ENCODE measurements around the gene CLGN.

CLGN gene

DNA sequence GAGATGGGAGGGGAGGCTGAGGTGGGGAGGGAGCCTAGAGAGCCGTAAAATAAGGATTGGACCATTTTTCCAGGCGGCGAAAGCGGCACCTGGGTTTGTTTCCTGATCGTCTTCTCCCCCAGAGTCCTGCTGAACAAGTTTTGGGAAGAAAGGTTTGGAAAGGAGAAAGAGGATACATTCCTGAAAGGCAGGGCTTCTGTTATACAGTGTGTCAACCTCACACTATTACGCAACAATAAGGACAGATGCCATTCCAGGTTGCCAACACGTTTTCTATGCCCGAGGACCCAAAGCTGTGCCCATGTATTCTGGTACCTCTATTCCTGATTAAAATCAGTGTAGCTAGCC is 53.3 kb downstream of the CLGN start:
- DNase-seq = no peak

DNA sequence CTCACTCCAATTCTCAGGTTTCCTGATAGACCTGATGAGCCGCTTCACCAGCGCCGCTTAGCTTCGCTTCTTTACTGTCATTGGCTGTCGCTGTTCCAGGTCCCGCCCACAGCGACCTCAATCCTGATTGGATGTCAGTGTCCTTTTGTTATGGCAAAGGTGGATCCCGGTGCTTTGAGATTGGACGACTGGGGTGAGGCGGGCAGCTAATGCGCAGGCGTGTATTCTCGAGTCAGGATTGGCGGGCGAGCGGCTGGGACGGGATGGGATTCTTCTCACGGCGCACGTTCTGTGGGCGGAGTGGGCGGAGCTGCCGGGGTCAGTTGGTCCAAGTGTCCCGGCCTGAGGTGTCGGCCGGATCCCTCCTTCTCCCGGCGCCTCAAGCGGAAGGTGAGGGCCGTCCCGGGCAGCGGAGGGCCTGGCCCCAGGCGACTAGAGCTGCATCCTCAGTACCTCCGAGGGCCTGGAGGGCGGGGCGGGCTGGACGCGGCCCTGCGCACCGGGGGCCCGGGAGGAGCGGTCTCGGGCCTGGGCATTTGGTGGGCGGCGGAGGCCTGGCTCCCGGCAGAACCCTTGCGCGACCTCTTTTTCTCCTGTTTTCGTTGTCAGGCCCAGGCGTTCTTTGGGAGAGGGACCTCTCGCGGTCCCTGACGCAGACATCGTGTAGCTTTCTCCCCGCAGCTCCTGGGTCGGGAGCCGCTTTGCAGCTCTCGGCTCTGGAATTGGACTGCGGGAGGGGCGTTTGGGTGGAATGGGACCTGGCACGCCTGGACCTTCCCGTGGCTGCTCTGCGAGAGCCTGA is 53.9 kb downstream of the CLGN start, which contains the start of gene SCOC:
Gene SCOC, plus strand, starts transcription at position 319 of the 802 bp plus-strand sequence. CDS start 5,525 bp downstream, outside the sequence.
- peak; percentile 93 to 100 (median 99) for DNase-seq

DNA sequence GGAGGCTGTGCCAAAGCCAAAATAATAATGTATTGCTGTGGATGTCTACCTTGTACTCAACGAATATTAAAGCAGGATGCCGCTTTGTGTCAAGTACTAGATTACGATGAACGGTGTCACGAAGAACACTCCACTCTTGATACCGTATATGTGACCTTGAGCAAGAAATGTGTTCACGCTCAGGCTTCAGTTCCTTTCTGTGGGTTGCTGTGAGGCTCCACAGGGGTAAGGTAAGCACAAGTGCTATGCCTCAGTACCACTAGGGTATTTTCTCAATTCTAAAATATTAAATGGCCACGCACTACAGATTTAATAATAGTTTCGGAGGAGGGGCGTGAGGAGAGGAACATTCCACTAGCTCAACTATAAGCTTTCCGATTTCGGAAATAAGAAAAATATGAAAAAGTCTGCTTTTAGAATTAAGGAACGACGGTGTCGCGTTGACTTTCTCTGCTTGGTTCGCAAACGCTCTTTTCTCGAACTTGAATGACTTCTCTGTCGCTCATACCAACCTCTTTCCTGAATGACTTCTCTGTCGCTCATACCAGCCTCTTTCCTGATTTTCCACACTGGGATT is 54.6 kb downstream of the CLGN start:
- DNase-seq = peak in 2 of 51 donors; percentile 25 to 63

DNA sequence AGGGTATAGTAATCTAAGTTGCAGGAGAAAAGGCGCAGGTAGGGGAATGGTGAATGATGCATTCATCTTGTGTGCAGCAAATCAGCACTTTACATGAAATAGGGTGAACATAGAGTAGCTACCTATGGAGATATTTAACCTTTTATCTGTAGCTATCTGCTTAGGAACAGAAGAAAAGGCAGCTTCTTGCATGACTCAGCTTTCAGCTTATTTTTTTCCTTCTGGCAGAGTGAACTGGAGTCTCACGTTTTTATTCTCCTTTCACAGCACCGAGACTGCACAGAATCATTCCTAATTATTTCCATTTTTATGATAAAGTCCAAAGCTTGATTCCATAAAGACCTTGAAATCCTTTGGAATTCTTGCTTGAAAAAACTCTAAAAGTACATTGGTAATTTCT is 58.8 kb downstream of the CLGN start:
- no peak for DNase-seq

DNA sequence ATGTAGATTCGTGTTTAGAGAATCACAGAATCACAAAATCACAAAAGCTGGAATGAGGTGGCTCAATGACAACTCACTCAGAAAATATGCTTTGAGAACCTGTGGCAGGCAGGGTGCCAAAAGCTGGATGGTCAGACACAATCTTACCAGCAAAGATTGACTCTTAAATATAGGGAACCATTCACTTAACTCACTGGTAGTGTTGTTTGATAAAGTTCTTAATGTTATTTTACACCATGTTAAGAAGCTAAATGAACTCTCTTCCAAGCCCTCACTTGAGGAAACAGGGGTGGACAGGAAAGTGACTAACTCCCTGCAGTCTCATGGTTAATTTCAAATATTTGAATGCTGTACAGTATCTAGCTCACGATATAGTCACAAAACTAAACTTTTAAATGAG is 59.7 kb downstream of the CLGN start:
- DNase-seq = no peak

DNA sequence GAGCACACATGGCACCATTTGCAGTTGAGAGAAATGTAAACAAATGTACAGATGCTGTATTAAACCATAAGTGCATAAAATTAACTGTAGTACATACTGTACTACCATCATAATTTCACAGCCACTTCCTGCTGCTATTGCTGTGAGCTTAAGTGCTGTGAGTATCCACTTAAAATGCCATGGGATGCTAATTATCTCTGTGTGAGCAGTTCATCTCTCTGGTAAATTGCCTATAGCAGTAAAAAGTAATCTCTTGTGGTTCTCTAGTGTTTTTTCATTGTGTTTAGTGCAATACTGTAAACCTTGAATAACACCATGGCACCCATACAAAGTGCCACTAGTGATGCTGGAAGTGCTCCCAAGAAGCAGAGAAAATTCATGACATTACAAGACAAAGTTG is 63.9 kb downstream of the CLGN start:
- no peak for DNase-seq

DNA sequence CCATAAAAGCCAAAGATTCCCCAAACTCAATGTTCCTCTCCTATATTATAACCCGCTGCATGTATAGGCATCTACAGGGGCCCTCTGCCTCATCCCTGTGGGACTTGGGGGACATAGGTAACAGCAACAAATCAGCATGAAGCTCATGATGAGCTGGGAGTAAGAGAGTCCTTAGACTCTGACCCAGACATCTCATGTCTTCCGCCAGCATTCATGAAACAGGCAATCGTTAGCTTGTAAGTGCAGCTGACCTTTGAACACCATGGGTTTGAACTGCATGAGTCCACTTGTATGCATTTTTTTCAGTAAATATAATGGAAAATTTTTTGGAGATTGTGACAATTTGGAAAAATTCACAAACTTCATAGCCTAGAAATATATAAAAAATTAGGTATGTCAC is 64.4 kb downstream of the CLGN start:
- no peak for DNase-seq

DNA sequence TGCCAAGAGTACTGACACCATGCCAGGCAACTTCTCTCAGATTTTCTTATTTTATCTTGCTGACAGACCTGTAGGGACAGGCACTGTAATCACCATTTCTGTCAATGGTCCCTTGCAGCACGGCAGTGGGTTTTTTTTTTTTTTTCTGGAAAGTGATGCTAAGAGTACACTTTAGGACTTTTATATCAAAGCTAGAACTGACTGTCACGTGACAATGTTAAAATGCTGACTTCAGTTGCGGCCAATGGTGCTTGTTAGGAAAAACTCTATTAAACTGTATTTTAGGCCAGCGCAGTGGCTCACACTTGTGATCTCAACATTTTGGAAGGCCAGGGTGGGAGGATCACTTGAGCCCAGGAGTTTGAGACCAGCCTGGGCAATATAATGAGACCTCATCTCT is 66.3 kb downstream of the CLGN start:
- no peak for DNase-seq

DNA sequence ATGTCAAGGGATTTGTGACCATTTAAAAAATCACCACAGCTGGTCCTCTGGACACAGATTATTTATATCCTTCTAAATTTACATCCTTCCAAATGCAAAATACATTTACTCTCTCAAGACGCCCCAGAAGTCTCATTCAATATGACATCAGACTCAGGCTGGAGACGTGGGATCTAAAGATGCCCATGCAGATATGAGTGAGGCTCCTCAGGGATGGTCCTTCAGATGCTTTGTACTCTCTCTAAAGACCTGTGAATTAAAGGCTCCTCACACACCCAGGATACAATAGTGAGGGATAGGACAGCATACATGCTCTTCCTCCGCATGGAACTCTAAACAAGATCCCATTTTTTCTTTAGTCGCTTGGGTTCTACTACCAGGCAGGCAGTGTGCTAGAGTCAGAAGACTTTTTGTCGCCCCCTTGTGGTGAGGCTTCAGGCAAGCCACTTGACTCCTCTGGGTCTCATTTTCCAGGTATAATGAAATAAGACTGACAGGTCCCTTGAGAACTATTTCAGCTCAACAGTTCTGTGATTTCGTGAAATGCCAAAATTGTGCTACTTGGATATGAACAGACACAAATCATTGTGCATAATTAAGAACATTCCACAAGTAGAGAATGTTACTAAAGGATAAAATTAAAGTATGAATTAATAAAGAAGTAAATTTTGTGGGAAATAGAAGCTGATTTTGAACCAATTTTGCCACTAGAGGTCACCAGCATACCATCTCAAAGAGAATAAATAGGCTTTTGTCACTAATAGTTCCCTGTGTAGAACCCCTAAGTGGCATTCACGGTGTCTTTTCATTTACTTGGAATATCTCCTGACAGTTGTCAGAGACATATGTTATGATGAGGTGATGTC is 67.7 kb downstream of the CLGN start:
- peak in 38 of 51 donors; percentile 1 to 79 (median 37) for DNase-seq

DNA sequence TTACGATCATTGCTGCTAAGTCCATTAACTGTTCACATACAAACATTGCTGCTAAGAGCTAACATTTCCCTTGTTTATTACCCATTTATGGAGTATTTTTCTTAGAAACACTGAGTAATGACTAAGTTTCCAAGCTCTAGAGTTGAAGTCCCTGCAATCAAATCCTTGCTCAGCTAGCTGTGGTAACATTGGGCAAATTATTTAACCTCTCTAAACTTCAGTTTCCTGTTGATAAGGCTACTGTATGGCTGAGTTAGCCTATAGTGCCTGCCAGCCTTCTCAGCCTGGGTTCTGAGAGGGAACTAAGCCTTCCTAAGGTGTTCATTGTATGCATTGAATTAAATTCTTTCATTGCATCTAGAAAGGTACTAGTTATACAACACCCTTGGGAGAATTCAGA is 69.2 kb downstream of the CLGN start:
- no peak for DNase-seq

DNA sequence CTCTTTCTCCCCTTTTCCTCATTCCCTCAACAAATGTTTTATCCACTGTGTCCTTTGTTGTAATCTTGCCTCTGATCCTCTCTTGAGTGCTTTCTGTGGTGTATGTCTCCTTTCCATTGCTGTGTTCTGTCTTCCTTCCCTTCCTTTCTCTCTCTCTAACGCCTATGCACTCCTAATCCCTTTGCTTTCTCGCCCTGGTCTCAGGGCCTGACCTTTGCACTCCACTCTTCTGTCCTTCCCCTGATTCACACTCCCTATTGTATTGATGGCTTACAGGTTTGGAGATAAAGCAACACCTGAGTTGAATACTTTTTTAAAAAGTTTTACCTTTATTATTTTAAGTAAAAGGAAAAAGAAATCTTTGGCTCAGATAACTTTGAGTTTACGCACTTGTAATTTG is 69.6 kb downstream of the CLGN start:
- DNase-seq = no peak

DNA sequence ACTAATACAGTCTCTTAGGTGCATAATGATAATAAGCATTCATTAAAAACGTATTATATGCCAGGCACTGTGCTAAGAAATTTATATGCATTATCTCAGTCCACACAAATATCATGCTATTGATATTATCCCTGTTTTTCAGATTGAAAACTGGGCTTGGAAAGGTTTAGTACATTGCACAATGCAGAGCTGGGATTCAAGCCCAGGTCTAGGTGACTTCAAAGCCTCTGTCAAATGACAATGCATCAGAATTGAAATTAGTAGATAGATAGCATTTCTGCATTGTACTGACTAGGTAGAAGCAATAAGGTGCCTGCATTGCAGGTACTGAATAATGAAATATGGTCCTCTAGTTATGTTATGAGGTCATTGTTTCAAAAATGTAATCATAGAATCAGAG is 72.2 kb downstream of the CLGN start:
- DNase-seq = no peak

DNA sequence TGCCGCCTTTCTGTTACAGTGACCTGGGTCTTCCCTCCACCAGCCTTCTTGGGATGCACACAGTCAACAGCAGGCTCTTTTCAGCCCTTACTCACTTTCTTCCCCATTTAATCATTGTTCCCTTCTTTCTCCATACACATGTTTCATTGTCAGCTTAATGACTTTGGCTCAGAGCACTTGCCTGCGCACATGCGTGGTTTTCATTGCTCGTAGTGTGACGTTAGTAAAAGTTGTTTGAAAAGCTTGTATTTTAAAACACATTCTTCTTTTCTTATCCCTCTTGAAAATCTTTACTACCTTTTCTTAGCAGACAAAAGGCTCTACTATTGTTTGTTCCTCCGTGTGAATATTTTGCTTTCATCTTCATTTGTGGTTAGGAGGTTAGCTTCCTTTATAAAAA is 73.7 kb downstream of the CLGN start:
- DNase-seq = peak in 1 of 51 donors; percentile 25

DNA sequence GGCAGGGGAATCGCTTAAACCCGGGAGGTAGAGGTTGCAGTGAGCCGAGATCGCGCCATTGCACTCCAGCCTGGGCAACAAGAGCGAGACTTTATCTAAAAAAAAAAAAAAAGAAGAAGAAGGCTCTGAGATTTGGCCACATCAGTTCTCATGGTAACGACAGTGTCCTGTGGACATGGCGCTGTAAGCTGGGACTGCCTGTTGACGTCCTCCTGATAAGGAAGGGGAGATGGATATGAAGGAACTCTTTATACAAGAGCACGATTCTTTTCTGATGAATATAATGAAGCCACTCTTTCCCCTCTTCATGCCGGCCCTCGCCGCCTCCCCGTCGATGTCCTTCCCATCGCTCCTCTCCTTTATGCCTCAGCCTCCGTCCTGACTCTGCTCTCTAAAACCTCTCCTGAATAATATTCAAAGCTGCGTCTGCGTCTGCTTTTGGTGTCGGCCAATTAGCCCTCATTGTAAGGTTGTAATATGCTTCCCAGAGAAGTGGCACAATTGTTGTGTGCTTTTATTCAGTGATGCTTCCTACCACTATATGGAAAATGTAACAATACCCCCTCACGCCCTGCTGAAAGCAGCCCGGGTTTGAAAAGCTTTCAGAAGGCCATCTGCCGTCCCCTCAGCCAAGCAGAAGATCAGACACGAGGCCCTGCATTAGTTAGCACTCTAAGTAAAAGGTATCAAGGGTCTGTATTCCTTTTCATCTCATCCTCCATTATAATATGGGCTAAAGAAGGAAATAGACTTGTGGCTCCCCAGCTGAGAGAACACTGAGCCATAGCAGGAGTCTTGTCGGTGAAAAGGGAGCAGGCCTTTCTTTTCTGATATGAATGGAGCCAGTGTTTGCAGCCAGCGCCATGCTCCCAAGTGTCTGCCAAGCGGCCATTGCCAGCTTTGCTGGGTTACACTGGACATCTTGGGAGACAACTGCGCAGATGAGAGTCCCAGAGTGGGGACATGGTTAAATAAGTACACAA is 76.1 kb downstream of the CLGN start:
- DNase-seq = peak in 34 of 51 donors; percentile 5 to 70 (median 26)

DNA sequence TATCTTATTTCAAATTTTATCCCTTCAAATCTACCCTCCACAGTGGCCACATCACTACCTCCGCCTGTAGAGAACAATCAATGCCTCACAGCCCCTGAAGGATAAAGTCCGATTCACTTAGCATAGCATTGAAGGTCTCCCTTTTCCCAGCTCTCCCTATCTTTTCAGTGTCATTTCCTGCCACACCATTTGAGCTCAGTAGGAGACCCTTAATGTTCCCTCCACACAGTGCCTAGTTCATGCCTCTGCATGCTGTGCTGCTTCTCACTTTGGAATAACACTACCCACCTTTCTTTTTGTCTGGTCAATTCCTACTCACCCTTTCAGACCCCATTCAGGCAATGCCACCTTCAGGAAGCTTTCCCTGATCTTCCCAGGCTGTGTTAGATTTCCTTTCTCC is 77.6 kb downstream of the CLGN start:
- DNase-seq = no peak

DNA sequence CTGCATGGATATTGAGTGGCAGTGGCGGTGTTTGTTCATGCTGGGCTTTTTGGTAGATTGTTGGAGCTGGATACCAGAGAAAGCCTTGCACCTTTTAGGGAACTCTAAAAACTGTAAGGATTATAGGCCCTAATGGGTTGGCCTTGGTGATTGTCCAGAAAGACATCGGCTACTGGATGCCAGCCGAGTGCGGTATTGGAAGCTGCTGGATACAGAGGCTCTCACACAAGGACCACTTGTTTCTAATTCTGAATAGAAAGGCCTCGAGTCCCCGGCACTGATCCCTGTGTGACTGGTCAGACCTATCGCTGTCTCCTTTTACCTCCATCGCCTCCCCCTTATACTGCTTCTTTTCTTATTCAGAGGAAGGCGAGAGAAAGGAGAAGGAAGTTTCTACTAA is 81.3 kb downstream of the CLGN start:
- peak in 18 of 51 donors; percentile 3 to 61 (median 32) for DNase-seq

DNA sequence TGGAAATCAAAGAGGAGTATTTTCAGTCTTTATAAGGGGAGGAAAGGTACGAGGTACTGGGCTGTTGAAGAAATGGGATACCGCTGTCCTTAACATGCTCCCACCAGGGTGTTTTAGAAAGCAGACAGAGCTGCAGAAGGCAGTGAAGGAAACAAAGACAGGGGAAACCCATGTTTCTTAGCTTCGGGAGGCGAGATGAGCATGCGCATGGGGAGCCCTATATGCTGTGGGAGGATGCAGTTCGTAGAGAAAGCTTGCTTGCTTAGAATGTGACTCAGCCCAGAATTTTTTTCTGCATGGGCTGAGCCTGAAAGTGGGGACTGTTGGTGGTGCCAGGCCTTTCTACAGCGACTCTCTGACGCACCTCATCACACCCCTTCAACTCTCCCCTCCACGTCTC is 82.8 kb downstream of the CLGN start:
- peak in 6 of 51 donors; percentile 6 to 74 (median 32) for DNase-seq

DNA sequence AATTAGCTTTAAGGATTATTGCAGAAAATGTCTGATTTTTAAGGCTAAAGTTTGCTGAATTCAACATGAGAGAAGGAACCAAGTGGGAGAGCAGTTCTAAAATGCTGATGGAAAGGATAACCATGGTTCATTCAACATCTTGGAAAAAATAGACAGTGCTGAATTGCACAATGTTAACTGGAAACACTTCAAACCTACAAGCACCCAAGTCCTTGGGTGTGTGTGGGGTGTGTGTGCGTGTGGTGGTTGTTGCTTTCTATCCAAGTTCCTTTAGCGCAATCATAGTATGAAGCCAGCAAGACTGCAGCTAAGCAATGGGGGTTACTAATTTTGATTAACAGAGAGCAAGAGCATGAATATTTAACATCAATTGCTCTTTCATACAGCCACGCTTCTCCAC is 83.3 kb downstream of the CLGN start:
- DNase-seq = no peak

DNA sequence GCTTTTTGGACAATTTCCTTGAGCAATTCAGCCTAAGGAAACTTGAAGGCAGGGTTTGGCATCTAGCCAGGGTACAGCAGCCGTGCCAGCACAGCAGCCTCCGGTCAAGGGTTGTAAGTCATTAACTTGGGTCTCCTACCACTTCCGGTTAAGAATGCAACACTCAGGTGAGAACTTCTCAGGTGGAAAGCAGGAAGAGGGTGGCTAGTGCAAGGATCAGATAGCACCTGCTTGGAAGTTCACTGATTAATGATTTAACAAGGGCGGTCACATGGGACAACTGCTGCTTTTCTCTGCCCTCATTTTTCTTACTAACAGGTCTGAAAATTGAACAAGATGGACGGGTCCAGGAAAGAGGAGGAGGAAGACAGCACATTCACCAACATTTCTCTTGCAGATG is 84.1 kb downstream of the CLGN start:
- no peak for DNase-seq

DNA sequence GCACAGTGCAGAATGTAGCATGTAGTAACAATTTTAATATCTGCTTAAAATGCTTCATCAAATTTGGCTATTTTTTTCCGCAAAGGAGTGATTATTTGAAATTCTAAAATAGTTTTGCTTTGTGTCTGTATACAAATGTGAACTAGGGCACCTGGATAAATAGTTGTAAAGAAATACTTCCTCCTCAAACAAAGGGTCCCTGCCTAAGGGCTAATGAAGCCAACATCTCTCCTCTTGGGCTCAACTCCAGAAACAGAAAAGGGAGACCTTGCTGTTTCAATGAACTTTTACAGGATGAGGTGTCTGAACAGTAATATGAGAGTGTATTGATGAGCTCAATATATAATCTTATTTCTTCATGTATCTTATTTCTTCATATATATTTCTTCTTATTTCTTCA is 84.8 kb downstream of the CLGN start:
- no peak for DNase-seq
